ENCODE measurements around the gene IL26.
"Not testable (repeated sequence)": the region's sequence is repeated elsewhere in the genome, so short reads cannot be mapped to it uniquely, and the experiment has no call there.

The IL26 gene

DNA sequence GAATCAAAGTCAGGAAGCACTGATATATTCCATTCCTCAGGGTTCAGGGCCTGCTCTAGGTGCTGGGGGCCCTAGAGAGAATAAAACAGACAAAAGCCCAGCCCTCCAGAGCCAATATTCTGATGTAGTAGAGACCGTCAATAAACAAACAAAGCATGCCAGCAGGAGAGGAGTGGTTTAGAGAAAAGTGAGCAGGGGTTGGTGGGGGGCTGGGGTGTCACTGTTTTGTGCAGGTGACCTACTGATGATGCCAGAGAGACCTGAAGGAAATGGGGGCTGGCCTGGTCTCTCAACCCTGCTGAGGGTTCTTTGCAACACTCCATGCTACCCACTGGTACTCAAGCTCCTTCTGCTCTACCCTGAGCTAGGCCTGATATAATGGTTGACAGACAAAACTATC, 26.5 kb downstream of the IL26 start:
- no peak for DNase-seq (ENCODE audit: low read depth in 3 of 3, low spot score in 1 of 3)

DNA sequence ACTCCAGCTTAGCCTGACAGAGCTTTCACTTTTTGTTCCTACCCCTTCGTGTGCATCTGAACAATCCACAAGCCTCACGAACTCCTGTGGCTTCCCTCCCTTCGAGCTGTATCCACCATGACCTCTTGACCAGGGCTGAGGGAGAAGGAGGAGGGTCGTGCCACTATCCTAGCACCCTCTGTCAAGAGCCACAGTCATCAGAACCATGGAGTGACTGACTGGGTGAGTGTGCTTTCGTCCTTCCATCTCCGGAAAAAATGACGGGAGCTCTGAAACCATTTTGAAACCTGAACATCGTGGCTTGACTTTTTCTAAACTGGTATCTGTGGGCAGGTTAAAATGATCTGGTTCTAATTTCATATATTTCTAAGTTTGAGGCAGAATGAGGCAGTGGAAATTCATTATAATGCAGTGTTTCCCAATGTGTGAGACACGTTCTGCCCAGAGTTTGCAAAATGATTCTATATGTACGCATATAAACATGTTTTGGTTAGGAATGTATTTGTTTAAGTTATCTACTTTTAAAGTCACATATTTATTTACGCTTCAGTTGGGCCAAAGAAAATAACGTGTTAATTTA, 27.0 kb downstream of the IL26 start:
- DNase-seq (ENCODE audit: low read depth in 3 of 3, low spot score in 1 of 3), result no peak

GRCh38 chr12:68190301-68190700, 35.3 kb downstream of the IL26 start:
- no peak for DNase-seq (ENCODE audit: low read depth in 3 of 3, low spot score in 1 of 3)

DNA sequence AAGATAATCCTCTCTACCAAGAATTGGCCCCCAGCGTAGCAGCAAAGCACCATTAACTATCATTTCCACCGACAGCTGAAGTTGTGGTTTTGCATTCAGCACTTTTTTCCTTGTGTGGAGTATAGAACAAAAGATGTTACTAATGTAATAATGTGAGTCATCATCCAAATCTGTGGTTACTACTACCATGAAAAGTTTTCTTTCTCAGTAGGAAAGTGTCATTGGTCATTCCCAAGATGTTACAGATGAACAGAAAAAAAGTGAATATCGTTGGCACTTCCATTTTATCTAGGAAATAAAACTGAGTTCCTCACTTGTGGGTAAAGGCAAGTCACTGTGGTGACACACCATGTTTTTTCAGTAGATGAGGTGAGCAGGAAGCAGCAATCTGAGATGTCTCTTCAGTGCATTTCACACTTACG, 35.8 kb downstream of the IL26 start:
- DNase-seq (ENCODE audit: low read depth in 3 of 3, low spot score in 1 of 3), result peak in 1 of 3 donors; percentile 5

GRCh38 chr12:68185598-68185997, 40.0 kb downstream of the IL26 start:
- DNase-seq (ENCODE audit: low read depth in 3 of 3, low spot score in 1 of 3), result no peak

- DNase-seq (ENCODE audit: low read depth in 3 of 3, low spot score in 1 of 3), result no peak
Observed at GRCh38 chr12:68180792-68181744, 44.5 kb downstream of the IL26 start.

- no peak for DNase-seq (ENCODE audit: low read depth in 3 of 3, low spot score in 1 of 3)
Observed at GRCh38 chr12:68178774-68179439, 46.7 kb downstream of the IL26 start.

DNA sequence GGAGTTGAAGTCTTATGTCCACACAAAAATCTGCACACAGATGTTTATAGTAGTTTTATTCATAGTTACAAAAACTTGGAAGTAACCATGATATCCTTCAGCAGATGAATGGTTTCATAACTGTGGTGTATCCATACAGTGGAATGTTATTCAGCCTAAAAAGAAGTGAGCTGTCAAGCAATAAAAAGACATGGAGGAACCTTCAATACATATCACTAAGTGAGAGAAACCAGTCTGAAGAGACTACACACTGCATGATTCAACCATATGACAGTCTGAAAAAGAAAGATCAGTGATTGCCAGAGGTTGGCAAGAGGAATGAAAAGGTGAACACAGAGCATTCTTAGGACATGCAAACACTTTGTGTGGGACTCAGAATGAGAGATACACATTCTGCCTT, 47.4 kb downstream of the IL26 start:
- DNase-seq (ENCODE audit: low read depth in 3 of 3, low spot score in 1 of 3), result no peak

GRCh38 chr12:68177562-68177961, 48.0 kb downstream of the IL26 start:
- DNase-seq (ENCODE audit: low read depth in 3 of 3, low spot score in 1 of 3), result no peak

DNA sequence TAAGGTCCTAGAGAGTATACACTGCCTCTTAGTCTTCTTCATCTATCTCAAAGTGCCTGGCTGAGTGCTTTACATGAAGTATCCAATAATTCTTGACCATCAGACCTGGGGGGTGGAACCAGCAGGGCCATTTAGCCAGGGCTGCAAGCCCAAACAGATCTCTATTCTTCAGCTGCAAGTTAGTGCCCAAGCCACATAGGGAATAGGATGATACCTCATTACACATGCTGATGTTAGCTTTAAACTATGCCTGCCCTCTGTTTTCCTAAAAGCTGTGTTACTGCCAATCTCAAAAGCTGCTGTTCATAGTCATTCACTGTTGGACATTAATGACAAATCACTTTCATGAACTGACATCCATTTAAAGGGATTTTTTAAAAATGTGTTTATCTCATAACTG, 49.4 kb downstream of the IL26 start:
- DNase-seq (ENCODE audit: low read depth in 3 of 3, low spot score in 1 of 3), result no peak

DNA sequence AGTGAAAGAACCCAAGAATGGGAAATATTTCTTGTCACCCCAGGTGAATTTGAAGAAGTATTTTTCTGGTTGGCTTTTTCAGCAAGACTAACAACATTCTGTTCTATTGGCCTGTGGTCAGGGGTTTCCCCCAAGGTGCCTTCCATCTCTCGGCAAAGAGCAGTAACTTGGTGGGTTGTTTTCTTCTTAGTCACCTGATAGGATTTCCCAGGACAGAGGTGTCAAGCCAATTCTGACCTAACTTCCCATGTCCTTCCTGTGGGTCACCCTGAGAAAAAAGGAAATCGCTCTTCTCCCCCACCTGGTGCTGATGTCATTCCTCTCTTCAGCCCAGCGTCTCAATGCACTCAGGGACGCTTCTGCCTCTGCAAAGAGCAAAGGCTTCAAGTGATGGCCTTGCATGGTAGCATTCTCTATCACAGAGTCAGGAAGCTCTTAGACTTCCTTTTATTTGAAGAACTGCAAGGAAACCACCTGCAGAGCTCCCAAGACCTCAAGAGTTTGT, 50.0 kb downstream of the IL26 start:
- peak; percentile 6 to 35 (median 23) for DNase-seq (ENCODE audit: low read depth in 3 of 3, low spot score in 1 of 3)

DNA sequence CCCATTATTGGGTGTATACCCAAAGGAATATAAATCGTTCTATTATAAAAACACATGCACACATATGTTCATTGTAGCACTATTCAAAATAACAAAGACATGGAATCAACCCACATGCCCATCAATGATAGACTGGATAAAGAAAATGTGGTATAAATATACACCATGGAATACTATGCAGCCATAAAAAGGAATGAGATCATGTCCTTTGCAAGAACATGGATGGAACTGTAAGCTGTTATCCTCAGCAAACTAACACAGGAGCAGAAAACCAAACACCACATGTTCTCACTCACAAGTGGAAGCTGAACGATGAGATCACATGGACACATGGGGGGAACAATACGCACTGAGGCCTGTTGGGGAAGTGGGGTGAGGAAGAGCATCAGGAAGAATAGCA, 50.8 kb downstream of the IL26 start:
- not testable (repeated sequence) for DNase-seq (ENCODE audit: low read depth in 3 of 3, low spot score in 1 of 3)

DNA sequence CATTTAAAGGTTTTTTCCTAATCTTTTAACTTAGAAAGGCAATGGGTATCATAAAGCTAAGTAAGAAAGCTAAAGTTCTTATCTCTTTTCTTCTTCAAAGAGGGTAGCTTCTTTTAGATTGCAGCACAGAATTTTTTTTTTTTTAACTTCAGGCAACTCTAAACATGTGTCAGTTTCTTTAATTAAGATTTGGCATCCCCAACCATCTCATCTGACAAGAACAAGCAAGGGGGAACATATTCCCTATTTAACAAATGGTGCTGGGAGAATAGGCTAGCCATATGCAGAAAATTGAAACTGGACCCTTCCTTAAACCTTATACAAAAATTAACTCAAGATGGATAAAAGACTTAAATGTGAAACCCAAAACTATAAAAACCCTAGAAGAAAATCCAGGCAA, 51.8 kb downstream of the IL26 start:
- no peak for DNase-seq (ENCODE audit: low read depth in 3 of 3, low spot score in 1 of 3)

DNA sequence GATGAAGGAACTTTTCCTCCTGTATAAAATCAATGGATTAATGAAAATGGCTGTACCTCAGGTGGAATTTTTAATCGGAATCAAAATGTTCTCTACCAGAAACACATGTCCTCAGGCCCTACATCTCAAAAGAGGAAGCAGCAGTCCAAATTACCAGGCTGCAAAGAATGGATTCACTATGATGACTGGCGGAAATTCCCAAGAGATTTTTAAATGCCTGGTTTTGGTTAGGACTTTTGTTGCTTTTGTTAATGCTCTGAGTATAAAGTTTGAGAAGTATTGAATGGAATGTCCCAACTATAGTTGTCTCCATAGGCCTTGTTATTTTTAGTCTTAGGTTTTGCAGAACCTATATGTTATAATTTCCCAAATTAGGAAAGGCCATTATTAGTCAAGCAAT, 54.9 kb downstream of the IL26 start:
- DNase-seq (ENCODE audit: low read depth in 3 of 3, low spot score in 1 of 3), result no peak

- DNase-seq (ENCODE audit: low read depth in 3 of 3, low spot score in 1 of 3), result no peak
Observed at GRCh38 chr12:68169213-68169889, 56.3 kb downstream of the IL26 start.

- no peak for DNase-seq (ENCODE audit: low read depth in 3 of 3, low spot score in 1 of 3)
Observed at GRCh38 chr12:68166317-68166831, 59.2 kb downstream of the IL26 start.

- no peak for DNase-seq (ENCODE audit: low read depth in 3 of 3, low spot score in 1 of 3)
Observed at GRCh38 chr12:68163560-68164081, 62.0 kb downstream of the IL26 start.

DNA sequence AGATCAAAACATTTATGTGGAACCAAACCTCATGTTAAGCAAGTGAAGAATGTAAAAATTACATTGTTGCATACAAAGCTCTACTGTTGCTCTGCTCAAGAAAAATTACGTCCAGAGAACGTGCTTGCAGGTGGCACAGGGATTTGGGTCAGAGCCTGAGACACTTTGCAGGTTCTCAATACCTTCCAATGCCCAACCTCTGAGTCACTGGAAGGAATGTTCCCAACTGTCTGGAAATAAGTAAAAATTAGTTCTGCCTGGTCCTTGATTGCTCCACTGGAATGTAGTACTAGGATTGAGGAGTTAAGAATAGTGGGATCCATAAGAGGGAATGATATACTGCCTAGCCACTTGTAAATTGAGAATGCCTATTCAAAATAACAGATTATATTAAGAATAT, 63.2 kb downstream of the IL26 start:
- DNase-seq (ENCODE audit: low read depth in 3 of 3, low spot score in 1 of 3), result no peak

DNA sequence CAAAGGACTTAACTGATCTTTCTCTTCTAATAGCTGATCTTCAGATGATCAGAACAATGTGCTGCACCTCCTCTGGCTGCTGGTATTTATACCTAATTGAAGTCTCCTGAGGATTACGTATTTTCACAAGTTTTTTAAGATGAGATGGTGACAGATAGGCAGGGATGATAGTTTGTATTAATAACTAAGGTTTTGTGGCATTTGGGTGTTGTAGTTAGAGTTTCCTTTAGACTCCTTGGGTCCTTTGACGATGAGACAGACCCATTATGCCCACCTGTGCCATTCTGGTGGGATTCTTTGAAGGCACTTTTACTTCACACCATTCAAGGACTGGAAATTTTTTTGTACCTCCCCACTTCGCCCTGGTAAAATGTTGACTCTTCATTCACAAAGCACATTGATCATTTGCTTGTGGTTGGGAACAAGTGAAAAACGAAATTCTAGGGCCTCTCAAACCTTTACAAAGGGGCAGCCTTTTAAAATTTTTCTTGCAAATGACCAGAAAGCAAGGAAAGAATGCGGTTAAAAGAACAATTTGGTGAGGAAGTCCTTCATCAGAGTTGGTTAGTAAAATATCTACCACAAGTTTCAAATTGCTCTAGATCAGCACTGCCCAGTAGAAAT, 65.8 kb downstream of the IL26 start, which contains the start of gene IFNG:
IFNG (minus strand) TSS at position 60 of the 624 bp plus-strand sequence. CDS start 125 bp downstream, outside the sequence.
- DNase-seq (ENCODE audit: low read depth in 3 of 3, low spot score in 1 of 3), result no peak

DNA sequence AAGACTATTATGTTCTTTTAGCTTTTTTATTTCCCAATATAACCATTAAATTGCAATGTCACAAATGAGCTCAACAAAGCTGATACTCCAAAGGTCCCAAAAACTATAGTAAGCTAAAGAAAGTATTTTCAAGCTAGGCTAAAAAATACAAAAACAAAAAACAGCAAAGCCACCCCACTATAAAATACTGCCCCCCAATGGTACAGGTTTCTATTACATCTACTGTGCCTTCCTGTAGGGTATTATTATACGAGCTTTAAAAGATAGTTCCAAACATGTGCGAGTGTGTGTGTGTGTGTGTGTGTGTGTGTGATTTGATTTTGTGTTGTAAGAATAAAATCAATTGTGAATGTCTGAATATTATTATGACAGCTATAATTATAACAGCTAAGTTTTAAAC, 67.2 kb downstream of the IL26 start:
- DNase-seq (ENCODE audit: low read depth in 3 of 3, low spot score in 1 of 3), result no peak

Data from stimulated activated CD4-positive, alpha-beta T cell treated with anti-CD3 and anti-CD28 coated beads, TNF-alpha, amount 100 ng/mL, for 1 hour (primary cell).